Caco-2 (cell line): ENCODE data around the gene PCDH1. TPM values are rescaled to one million over a fixed set of nuclear protein-coding genes. Genes with fewer than 3 reads are reported as not detected.

Experiments used
- BruUV-seq: library from RNA; stranded (reverse); fragments of 400-500 nt; replicated peaks from 2 replicates; lab custom pipeline; 2021; lab: Mats Ljungman, UMichigan
- CTCF ChIA-PET: fragments of 300-600 bp; sonication (Branson Sonifier 250); formaldehyde crosslinking; loops from one replicate; lab custom pipeline; 2022; ENCODE audit warnings: antibody characterized with exemption; lab: Charles Lee
- POLR2A ChIA-PET: fragments of 300-600 bp; sonication (Branson Sonifier 250); formaldehyde crosslinking; loops from one replicate; lab custom pipeline; 2022; ENCODE audit warnings: antibody characterized with exemption; lab: Charles Lee
- DNase-seq, 2 experiments: peaks; one replicate each; pipeline versions ENCODE4 v3.0.0 to v3.0.0-alpha.2; 2020 to 2022
- H3K27me3 ChIP-seq: replicated peaks from 2 replicates; pipeline ENCODE4 v1.6.0; 2011; ENCODE audit warnings: low read length; ENCODE audit not compliant: control insufficient read depth, insufficient read depth
- H3K36me3 ChIP-seq: 2 replicates; pipeline ENCODE4 v1.5.1; 2011; ENCODE audit warnings: low read length; ENCODE audit not compliant: control insufficient read depth, insufficient read depth
- H3K4me1 ChIP-seq: fragments of 250-450 bp; sonication (Bioruptor Pico); 2 replicates; pipeline ENCODE4 v1.5.1; 2020; ENCODE audit warnings: mild to moderate bottlenecking
- H3K4me3 ChIP-seq: 2 replicates; pipeline ENCODE4 v1.5.1; 2011; ENCODE audit warnings: low read depth, mild to moderate bottlenecking, control low read depth, low read length
- H3K9me3 ChIP-seq: fragments of 250-450 bp; sonication (Bioruptor Pico); 2 replicates; pipeline ENCODE4 v1.5.1; 2020; ENCODE audit warnings: mild to moderate bottlenecking, moderate library complexity
- H3K27ac Mint-ChIP-seq: one replicate; pipeline ENCODE4 v1.8.0; 2022; ENCODE audit warnings: mixed read lengths; ENCODE audit not compliant: unreplicated experiment
- H3K27me3 Mint-ChIP-seq: one replicate; pipeline ENCODE4 v1.8.0; 2022; ENCODE audit warnings: mixed read lengths; ENCODE audit not compliant: insufficient read depth, unreplicated experiment
- H3K36me3 Mint-ChIP-seq: one replicate; pipeline ENCODE4 v1.8.0; 2022; ENCODE audit warnings: mild to moderate bottlenecking, mixed read lengths; ENCODE audit not compliant: insufficient read depth, unreplicated experiment
- H3K4me1 Mint-ChIP-seq: one replicate; pipeline ENCODE4 v1.8.0; 2022; ENCODE audit warnings: low read depth, mixed read lengths; ENCODE audit not compliant: unreplicated experiment
- H3K4me3 Mint-ChIP-seq: one replicate; pipeline ENCODE4 v1.8.0; 2022; ENCODE audit warnings: mild to moderate bottlenecking, moderate library complexity, mixed read lengths; ENCODE audit not compliant: unreplicated experiment
- H3K9me3 Mint-ChIP-seq: one replicate; pipeline ENCODE4 v1.8.0; 2022; ENCODE audit warnings: mixed read lengths; ENCODE audit not compliant: unreplicated experiment
- CTCF ChIP-seq, 2 experiments: fragments of 200-600 bp in 1 of 2; IDR thresholded peaks; 1 replicate in 1 of 2; 2 replicates in 1 of 2; pipeline versions ENCODE4 v1.5.1 to v1.8.0; 2011 to 2022; ENCODE audit warnings: antibody characterized with exemption in 1 of 2, control low read depth in 1 of 2, inconsistent platforms in 1 of 2, low read depth in 1 of 2, low read length in 1 of 2, mild to moderate bottlenecking in 1 of 2, moderate library complexity in 1 of 2; ENCODE audit not compliant: insufficient read depth in 1 of 2, severe bottlenecking in 1 of 2, unreplicated experiment in 1 of 2
- intact Hi-C: fragments of 100-400 bp; cut with micrococcal nuclease; formaldehyde crosslinking; loops from one replicate; pipeline ENCODE4 v1.10.0; 2022; ENCODE audit not compliant: unreplicated experiment
- total RNA-seq: library from RNA; stranded (reverse); gene quantifications from 2 replicates; pipeline ENCODE4 v1.2.3, GENCODE V29; 2022

PCDH1 gene
- total RNA-seq, 1 experiment from 2014 or later: 1.5 TPM

DNA sequence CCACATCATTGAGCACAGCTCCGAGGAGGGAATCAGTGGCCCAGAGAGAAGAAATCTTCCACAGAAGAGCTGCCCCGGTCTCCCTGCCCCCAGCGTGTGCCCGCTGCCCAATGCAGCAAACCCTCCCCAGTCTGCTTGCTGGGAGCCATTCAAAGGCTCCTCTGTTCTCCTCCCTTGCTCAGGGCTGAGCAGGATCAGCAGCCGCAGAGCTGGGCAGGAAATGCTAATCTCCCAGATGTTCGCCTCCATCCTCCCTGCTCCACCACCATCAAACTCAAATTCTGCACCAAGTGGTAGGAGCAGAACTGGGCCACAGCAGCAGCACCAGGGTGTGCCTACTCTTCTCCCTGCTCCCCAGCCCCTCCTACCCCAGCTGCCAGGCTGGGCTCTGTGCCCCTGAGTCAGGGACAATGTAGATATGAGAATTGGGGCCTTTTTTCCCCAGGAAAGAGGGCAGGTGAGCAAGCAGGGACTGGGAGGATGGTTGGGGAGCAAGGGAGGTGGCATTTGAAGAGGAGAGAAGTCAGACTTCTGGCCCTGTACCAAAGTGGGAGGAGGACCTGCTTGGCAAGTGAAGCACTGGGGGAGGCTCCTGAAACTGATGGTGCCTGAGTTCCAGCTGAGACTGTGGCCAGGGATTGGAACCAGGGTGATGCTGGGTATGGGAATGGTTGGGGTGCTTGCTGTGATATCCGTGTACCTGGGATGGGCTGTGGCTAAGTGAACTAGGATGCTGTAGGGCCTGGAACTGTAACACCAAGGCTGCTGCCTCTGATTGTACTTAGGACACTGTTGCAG, 1.9 kb upstream of the PCDH1 start:
- Histone ChIP-seq H3K9me3 (no peaks in the 10 kb centered on the region), H3K4me1 (peaks cover 21% of the 10 kb centered on the region), H3K36me3 (no peaks in the 10 kb centered on the region; the same call in 1 of the 2 replicates), H3K27me3 (peaks cover 5% of the 10 kb centered on the region), H3K4me3 (no peak overlapping the region)
- TF ChIP-seq CTCF (IDR thresholded peaks at IDR 0.05; ENCODE audit: insufficient read depth in 1 of 2, low read depth in 1 of 2, low read length in 1 of 2, severe bottlenecking in 1 of 2, unreplicated experiment in 1 of 2): no peak
- ChIA-PET POLR2A (no interaction called here), CTCF (interaction anchor here (0.5 to 3.9 kb wide), 12 partner anchors 12 to 187 kb away, joined by 3 to 54 read pairs (median 6); partner anchors contain the start of gene RNF14)
- Mint-ChIP-seq H3K27me3 (peaks cover 32% of the 10 kb centered on the region), H3K27ac (no peak overlapping the region), H3K4me3 (no peak overlapping the region), H3K4me1 (peaks cover 20% of the 10 kb centered on the region), H3K9me3 (no peaks in the 10 kb centered on the region), H3K36me3 (peaks cover 7% of the 10 kb centered on the region)
- DNase-seq: no peak
- intact Hi-C loops: loop anchor here (1.0 to 2.0 kb wide), 8 partner anchors 31 to 215 kb away; no protein-coding TSS in a partner anchor
- no TSS peak for BruUV-seq

DNA sequence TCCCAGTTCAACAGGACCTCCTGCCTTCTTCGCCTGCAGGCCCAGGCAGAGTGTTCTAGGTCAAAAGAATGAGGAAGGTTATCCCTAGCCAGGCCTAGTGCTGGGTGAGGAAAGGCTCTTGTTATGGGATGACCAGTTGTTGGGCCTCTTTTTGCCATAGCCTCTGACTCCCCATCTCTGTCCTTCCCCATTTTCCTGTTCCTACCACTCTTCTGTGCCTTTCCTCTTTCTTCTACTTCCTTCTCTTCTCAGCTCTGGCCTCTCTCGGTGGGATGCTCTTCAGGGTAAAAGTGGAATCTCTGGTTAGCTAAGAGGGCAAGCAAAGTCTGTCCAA, 1.2 kb upstream of the PCDH1 start:
- H3K4me3 ChIP-seq: no peak overlapping the region
- peaks cover 5% of the 10 kb centered on the region for H3K27me3 ChIP-seq
- intact Hi-C loops: loop anchor here (1.0 to 2.0 kb wide), 8 partner anchors 30 to 214 kb away; no protein-coding TSS in a partner anchor
- H3K36me3 Mint-ChIP-seq: peaks cover 7% of the 10 kb centered on the region
- H3K9me3 ChIP-seq: no peaks in the 10 kb centered on the region
- ChIA-PET CTCF (interaction anchor here (0.5 to 3.9 kb wide), 22 partner anchors 11 to 271 kb away, joined by 3 to 54 read pairs (median 7); partner anchors contain the start of gene DELE1), POLR2A (interaction anchor here (0.7 kb wide), 2 partner anchors 34 to 45 kb away, joined by 3 read pairs; no protein-coding TSS in a partner anchor)
- no peak for DNase-seq
- H3K36me3 ChIP-seq: no peaks in the 10 kb centered on the region; the same call in 1 of the 2 replicates
- no peak overlapping the region for H3K27ac Mint-ChIP-seq
- BruUV-seq: no TSS peak
- peaks cover 28% of the 10 kb centered on the region for H3K27me3 Mint-ChIP-seq
- H3K4me1 Mint-ChIP-seq: peaks cover 26% of the 10 kb centered on the region
- H3K9me3 Mint-ChIP-seq: no peaks in the 10 kb centered on the region
- peak overlapping the region; percentile 77 for H3K4me3 Mint-ChIP-seq
- no peak for TF ChIP-seq CTCF (IDR thresholded peaks at IDR 0.05; ENCODE audit: insufficient read depth in 1 of 2, low read depth in 1 of 2, low read length in 1 of 2, severe bottlenecking in 1 of 2, unreplicated experiment in 1 of 2)
- H3K4me1 ChIP-seq: peaks cover 29% of the 10 kb centered on the region

- Histone ChIP-seq H3K27me3 (peaks cover 5% of the 10 kb centered on the region), H3K9me3 (no peaks in the 10 kb centered on the region), H3K4me1 (peaks cover 34% of the 10 kb centered on the region), H3K36me3 (no peaks in the 10 kb centered on the region; the same call in 1 of the 2 replicates), H3K4me3 (peak overlapping the region; percentile 43)
- no TSS peak for BruUV-seq
- POLR2A ChIA-PET: interaction anchor here (0.7 to 1.4 kb wide), 3 partner anchors 29 to 45 kb away, joined by 3 to 4 read pairs (median 3); no protein-coding TSS in a partner anchor
- DNase-seq: peak; percentile 87 to 88
- CTCF ChIA-PET: interaction anchor here (0.5 to 3.9 kb wide), 30 partner anchors 11 to 270 kb away, joined by 3 to 54 read pairs (median 6); partner anchors contain the start of gene DELE1
- no peaks in the 10 kb centered on the region for H3K9me3 Mint-ChIP-seq
- no peak overlapping the region for H3K27ac Mint-ChIP-seq
- peaks cover 26% of the 10 kb centered on the region for H3K27me3 Mint-ChIP-seq
- intact Hi-C loops: loop anchor here (1.0 to 2.0 kb wide), 8 partner anchors 30 to 214 kb away; no protein-coding TSS in a partner anchor
- H3K4me1 Mint-ChIP-seq: peaks cover 31% of the 10 kb centered on the region
- peak; percentile 93 to 95 for TF ChIP-seq CTCF (IDR thresholded peaks at IDR 0.05; ENCODE audit: insufficient read depth in 1 of 2, low read depth in 1 of 2, low read length in 1 of 2, severe bottlenecking in 1 of 2, unreplicated experiment in 1 of 2)
- peaks cover 7% of the 10 kb centered on the region for H3K36me3 Mint-ChIP-seq
- H3K4me3 Mint-ChIP-seq: peak overlapping the region; percentile 77
Observed at GRCh38 chr5:141878711-141879425, 658 bp upstream of the PCDH1 start.
